SK-N-SH (cell line): ENCODE measurements around the gene MACROD2.

Experiments used
- CTCF ChIP-seq: fragments of 200-600 bp; sonication (generic); IDR thresholded peaks from 2 replicates; pipeline ENCODE4 v1.6.1; 2017; ENCODE audit warnings: antibody characterized with exemption, mild to moderate bottlenecking, moderate library complexity
- IRF3 ChIP-seq: fragments of 150-350 bp; IDR thresholded peaks from 2 replicates; pipeline ENCODE4 v1.6.1; 2016; ENCODE audit warnings: mild to moderate bottlenecking, low read depth, low read length
- SMC3 ChIP-seq: IDR thresholded peaks from 2 replicates; pipeline ENCODE4 v1.6.1; 2012; ENCODE audit warnings: low read depth, low read length, improper control_type of control experiment

- TF ChIP-seq CTCF (no peak), IRF3 (no peak), SMC3 (no peak)
Measured at GRCh38 chr20:14790771-14791620, 795.7 kb downstream of the MACROD2 start.
